NCI-H1417 (cell line): ENCODE data around the gene FBXL16.

ENCODE experiments used
- DNase-seq, 3 experiments: peaks; one replicate each; lab custom pipeline; 2025; lab: John Stamatoyannopoulos, UW

Gene FBXL16

DNA sequence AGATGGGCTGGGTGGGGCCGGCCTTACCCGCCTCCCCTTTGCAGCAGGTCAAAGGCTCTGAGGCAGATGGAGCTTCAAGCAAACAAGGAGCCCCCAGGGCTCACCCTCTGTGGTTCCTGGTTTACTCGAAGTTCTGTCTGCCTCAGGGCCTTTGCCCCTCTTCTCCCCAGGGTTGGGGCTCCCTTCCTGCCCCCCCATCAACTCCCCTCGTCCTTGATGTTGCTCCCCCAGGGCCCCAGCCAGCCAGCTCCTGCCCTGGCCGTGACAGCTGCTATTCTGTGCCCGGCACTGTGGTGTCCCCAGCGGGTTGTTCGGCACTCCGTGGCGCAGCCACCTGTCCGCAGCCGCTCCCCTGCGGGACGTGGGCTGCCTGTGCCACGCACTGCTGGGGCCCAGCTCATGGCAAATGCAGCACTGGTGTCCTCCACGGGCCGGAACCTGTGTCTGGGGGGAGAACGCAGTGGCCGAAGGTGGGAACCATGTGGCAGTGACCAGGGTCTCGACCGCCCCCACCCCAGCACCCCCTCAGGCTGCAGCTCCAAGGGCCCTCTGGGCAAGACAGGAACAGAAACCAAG lies 5.0 kb upstream of the FBXL16 start:
- DNase-seq, result peak in 1 of 3 experiments; percentile 70

DNA sequence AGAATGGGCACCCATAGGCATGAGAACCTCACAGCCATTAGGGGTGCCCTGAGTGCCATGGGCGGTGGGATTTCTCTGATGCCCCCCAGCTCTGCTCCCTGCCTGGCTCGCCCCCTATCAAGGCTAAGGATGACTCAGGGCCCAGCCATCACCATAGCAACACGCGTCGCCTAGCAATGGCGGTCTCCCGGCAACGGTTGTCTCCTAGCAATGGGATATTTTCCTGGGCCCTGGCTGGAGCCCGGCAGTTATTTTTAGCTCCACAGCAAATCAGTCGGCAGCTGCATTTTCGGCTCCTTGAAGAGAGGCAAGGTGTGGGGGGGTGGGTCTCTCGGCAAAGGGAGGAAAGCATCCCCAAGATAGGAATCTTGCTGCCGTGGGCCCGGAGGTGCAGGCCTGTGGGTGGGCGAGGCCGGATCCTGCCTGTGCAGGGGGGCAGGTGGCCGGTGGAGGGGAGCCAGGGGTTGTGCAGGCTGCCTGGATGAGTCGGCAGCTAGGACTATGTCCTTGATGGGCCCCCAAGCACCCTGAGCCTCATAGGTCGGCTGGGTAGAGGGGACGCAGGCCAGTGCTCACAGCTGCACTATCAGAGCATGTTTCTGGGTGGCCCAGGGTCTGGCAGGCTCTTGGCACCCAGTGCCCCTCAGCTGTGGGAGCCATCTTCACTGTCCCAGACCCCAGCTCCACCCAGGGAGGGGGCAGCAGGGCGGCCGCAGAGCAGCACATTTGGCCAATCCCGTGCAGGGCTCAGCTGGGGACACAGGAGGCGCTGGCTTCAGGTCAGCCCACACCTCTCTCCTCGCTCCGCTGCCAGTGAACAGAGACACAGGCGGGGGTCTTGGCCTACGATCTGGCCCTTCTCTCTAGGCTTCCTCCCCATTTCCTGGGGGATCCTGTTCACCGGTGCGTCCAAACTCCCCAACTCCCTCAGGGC lies 4.2 kb upstream of the FBXL16 start:
- peak; percentile 95 to 99 (median 98) for DNase-seq

- DNase-seq, result no peak
Measured at GRCh38 chr16:708959-709358, 3.4 kb upstream of the FBXL16 start.

GRCh38 chr16:708019-708418 lies 2.4 kb upstream of the FBXL16 start:
- no peak for DNase-seq

GRCh38 chr16:707062-707538 lies 1.5 kb upstream of the FBXL16 start:
- DNase-seq, result peak; percentile 25 to 69 (median 66)

DNA sequence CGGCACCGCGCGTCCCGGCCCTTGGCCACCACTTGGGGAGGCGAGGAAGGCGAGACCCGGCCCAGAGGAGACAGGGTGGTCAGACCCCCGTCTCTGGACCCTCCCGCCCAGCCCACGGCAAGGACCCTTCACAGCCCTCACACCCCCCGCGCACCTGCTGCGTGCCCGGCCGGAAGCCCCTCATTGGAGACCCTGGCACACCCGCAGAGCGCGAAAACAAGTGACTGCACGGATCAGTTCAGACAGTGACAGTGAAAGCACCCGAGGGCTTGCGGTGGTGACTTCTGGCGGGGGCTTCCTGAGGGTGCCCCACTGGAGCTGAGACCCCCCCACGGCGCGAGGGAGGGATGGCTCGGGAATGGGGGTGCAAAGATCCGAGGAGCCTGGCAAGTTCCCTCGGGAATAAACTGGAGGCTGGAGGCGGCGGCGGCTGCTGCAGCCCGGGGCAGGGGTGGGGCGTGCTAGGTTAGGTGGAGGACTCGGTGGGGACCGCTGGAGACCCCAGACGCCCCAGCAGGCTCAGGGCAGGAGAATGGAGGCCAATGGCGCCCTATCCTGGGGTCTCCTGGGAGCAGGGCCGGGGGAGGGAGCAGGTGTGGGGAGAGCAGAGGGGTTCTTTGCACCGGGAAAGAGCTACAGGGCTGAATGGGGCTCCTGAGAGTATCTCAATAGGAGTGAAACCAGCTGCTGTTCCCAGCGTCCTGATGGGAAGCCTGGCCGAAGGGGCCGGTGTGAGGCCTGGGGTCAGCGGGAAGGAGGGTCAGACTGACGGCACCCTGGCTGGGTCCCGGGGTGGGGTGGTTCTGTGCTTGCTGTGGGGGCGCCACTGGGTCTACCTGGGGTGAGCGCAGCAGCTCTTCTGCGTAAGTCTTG lies 824 bp upstream of the FBXL16 start:
- DNase-seq, result peak; percentile 41 to 81 (median 79)

- peak in 2 of 3 experiments; percentile 47 to 54 for DNase-seq
Measured at GRCh38 chr16:704552-705380, 835 bp downstream of the FBXL16 start.

- DNase-seq, result no peak
Measured at GRCh38 chr16:704047-704446, 1.6 kb downstream of the FBXL16 start.

DNA sequence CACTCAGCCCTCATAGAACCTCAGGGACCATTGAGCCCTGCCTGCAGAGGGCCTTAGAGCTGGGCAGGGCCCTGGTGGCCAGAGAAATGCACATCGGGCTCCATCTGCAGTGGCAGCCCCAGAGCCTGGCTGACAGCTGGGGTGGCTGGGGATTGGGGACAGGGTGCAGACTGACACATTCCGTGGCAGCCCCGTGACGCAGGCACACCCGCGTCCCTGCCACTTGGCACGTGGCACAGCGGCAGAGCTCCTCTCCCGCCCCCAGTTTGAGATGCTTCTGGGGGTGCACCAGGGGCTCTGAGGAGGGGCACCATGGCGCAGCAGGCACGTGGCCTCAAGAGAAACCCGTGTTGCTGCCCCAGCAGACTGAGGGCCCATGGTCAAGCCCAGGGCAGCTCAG lies 2.2 kb downstream of the FBXL16 start:
- DNase-seq, result no peak

DNA sequence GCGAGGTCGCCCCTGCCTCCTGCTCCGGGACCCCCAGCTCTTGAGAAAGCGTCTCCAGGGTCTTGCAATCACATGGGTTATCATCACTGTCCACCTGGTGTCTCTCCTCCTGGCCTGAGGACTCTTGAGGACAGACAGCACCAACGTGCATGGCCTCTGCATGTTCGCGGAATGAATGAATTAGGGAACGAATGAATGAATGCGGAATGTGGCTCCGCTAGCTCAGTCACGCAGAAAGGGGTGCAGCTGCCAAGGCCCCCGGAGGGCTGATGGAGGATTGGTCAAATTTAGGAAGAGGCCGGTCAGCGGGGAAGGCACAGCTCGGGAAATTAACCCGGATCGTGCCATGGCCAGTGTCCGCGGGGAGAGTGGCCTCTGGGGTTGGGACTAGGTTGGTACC lies 3.3 kb downstream of the FBXL16 start:
- DNase-seq, result no peak

- DNase-seq, result no peak
Measured at GRCh38 chr16:700684-701584, 4.7 kb downstream of the FBXL16 start.

DNA sequence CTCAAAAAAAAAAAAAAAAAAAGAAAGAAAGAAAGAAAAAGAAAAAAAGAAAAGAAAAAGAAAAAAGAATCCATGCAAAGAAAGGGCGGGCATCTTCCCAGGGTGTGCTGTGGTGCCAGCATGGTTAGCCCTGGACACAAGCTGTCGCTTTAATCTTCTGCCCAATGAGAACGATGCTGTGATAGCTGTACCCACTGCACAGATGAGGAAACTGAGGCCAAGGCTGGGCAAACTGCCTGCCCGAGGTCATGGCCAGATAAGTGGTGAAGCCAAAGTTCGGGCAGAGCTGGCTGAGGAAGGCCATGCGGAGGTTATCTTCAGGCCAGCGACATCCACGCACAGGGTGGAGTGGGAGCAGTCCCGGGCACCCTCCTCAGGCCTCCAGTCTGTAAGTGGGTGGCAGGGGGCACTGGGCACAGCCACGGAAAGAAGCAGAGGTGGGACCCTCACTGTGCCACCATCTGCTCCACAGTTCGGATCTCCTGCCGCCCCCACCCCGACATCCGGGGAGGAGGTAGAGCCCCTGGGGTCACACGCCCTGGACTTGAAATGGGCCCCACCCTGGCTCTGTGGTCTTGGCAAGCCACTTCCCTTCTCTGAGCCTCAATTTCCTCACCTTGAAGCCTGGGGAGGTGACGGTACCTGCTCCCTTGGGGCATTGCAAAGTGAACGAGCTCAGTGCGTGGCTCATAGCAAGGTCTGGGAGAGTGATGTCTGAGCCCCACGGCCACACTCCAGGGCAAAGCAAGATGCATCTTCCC lies 6.5 kb downstream of the FBXL16 start:
- no peak for DNase-seq

GRCh38 chr16:695355-696089 lies 10.1 kb downstream of the FBXL16 start:
- peak; percentile 86 to 96 (median 94) for DNase-seq

DNA sequence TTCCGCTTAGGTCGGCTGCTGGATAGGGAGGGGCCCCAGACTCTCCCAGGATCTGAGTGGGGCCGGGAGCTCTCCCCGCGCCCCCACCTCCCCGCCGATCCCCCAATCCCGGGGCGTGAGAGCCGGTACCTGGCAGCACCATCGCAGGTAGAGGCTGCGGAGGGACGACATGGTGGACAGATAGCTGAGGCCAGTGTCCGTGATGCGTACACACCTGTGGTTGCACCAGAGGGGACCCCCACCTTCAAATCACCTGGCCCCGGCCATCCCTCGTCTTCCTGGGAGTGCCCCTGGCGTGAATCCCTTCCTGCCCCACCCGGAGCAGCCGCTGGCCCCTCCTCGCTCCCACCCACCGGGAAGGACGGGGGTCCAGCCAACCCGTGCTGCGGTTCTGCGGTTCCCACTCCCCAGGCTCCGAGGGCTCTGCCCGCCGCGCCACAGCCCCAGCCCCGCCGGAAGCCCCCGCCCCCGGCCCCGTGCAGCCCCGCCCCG lies 10.7 kb downstream of the FBXL16 start:
- DNase-seq, result no peak

DNA sequence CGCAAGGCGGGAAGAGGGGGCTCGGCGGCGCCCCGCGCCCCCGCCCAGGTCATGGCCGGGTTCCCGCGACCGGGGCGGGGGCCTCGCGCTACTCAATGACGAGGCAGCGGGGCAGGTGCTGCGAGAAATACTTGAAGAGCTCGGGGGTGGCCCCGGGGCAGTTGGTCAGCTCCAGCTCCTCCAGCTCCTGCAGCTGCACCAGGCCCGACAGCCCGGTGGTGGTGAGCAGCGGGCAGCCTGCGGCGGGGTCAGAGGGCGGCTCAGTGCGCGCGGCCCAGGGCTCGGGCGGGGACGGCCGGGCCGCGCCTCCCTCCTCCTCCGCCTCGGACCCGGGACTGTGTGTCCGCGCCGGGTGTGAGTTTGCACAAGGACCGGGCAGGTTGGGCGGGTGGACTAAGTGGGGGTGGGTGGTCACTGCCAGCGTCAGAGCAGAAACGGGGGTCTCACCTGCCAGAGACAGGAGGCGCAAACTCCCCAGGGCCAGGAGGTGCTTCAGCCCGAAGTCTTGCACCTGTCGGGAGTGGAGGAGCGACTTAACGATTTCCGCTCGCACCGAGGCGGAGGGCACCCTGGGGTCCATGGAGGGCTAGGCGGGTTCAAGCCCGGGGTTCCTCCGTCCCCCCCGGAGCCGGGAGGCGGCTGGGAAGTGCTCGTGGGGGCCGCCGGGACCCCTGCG lies 11.3 kb downstream of the FBXL16 start:
- peak in 2 of 3 experiments; percentile 55 to 59 for DNase-seq

DNA sequence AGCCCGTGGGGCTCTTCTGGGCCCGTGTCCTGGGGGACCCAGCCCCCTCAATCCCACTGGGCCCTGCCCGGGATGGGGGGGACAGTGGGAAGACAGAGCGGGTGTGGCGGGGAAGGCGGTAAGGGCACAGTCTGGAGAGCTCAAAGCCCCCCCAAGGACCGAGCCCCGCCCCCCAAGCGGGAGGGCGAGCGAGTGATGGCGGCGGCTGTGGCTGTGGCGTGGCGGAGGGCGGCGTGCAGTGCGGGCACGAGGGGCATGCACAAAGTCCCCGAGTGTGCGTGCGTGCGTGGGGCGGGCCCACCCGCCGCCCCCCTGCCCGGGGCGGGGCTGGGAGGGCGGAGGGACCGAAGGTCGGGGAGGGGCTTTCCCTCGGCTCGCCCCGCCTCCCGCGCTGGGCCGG lies 11.8 kb downstream of the FBXL16 start:
- no peak for DNase-seq

DNA sequence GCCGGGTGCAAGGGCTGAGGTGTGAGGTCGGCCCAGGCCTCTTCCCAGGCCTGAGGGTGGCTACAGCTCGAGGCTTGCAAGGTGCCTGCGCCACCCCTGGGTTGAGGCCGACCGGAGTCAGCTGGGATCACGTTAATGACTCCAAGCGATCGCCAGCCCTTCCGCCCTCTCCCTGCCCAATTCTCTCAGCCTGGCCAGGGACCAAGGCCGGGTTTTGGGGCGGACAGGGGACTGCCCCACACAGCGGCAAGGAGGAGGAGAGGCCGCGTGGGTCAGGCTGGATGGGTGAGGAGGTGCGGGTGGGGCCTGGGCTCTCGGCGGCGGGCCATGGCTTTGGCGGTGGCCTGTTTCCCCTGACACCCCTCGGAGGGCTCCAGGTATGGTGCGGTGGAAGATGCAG lies 12.2 kb downstream of the FBXL16 start:
- no peak for DNase-seq
